Parathyroid adenoma (tissue), 2 donors: ENCODE measurements around the gene SNRPA1.

ENCODE experiments used
- H2AFZ ChIP-seq: fragments of 300-600 bp; sonication (generic); one replicate; pipeline ENCODE4 v1.7.0; 2017; ENCODE audit warnings: antibody characterized with exemption, mild to moderate bottlenecking
- H3K27ac ChIP-seq: fragments of 300-600 bp; sonication (generic); one replicate; pipeline ENCODE4 v1.7.0; 2017
- H3K27me3 ChIP-seq: fragments of 300-600 bp; sonication (generic); one replicate; pipeline ENCODE4 v1.7.0; 2017; ENCODE audit warnings: low read length; ENCODE audit not compliant: control insufficient read depth, insufficient read depth
- H3K36me3 ChIP-seq: fragments of 300-600 bp; sonication (generic); one replicate; pipeline ENCODE4 v1.7.0; 2017; ENCODE audit warnings: low read length; ENCODE audit not compliant: control insufficient read depth, insufficient read depth
- H3K4me1 ChIP-seq: fragments of 300-600 bp; sonication (generic); one replicate; pipeline ENCODE4 v1.7.0; 2017; ENCODE audit warnings: control low read depth
- H3K4me2 ChIP-seq: fragments of 300-600 bp; sonication (generic); one replicate; pipeline ENCODE4 v1.7.0; 2017; ENCODE audit warnings: low read length
- H3K4me3 ChIP-seq: fragments of 300-600 bp; sonication (generic); one replicate; pipeline ENCODE4 v1.7.0; 2017; ENCODE audit warnings: low read depth, low read length
- H3K79me2 ChIP-seq: fragments of 300-600 bp; sonication (generic); one replicate; pipeline ENCODE4 v1.7.0; 2017; ENCODE audit warnings: control low read depth
- H3K9ac ChIP-seq: fragments of 300-600 bp; sonication (generic); one replicate; pipeline ENCODE4 v1.7.0; 2017; ENCODE audit warnings: mild to moderate bottlenecking
- H3K9me3 ChIP-seq: fragments of 300-600 bp; sonication (generic); one replicate; pipeline ENCODE4 v1.7.0; 2017; ENCODE audit warnings: low read length; ENCODE audit not compliant: control insufficient read depth
- TF ChIP-seq, protein P1 (sequence below): fragments of 300-600 bp; sonication (generic); IDR thresholded peaks from one replicate; pipeline ENCODE4 v1.7.0; 2017; ENCODE audit warnings: antibody characterized with exemption, mild to moderate bottlenecking
- donor health status: primary hyperparathyroidism.

Gene SNRPA1

GRCh38 chr15:101326462-101327146 is 31.6 kb upstream of the SNRPA1 start:
- Histone ChIP-seq H2AFZ (no peak overlapping the region), H3K27me3 (no peaks in the 10 kb centered on the region), H3K9ac (no peak overlapping the region), H3K36me3 (no peaks in the 10 kb centered on the region), H3K27ac (no peak overlapping the region), H3K4me1 (no peaks in the 10 kb centered on the region), H3K9me3 (no peaks in the 10 kb centered on the region), H3K79me2 (no peaks in the 10 kb centered on the region), H3K4me3 (no peak overlapping the region), H3K4me2 (no peak overlapping the region)
- TF ChIP-seq, protein P1, sequence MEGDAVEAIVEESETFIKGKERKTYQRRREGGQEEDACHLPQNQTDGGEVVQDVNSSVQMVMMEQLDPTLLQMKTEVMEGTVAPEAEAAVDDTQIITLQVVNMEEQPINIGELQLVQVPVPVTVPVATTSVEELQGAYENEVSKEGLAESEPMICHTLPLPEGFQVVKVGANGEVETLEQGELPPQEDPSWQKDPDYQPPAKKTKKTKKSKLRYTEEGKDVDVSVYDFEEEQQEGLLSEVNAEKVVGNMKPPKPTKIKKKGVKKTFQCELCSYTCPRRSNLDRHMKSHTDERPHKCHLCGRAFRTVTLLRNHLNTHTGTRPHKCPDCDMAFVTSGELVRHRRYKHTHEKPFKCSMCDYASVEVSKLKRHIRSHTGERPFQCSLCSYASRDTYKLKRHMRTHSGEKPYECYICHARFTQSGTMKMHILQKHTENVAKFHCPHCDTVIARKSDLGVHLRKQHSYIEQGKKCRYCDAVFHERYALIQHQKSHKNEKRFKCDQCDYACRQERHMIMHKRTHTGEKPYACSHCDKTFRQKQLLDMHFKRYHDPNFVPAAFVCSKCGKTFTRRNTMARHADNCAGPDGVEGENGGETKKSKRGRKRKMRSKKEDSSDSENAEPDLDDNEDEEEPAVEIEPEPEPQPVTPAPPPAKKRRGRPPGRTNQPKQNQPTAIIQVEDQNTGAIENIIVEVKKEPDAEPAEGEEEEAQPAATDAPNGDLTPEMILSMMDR = no peak

DNA sequence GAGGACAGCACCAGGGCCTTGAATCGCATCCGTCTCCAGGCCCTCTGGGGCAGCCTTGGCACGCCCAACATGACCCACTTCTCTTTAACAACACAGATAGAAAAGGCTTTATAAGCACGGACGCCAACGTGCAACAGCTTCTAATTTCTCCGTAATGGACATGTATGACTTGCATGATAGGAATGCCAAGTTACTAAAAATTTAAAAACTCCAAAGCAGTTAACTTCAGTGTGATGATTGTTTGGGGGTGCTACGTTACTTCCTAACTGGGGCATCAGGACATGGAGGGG is 30.9 kb upstream of the SNRPA1 start:
- no peaks in the 10 kb centered on the region for H3K9me3 ChIP-seq
- TF ChIP-seq, protein P1 = no peak

DNA sequence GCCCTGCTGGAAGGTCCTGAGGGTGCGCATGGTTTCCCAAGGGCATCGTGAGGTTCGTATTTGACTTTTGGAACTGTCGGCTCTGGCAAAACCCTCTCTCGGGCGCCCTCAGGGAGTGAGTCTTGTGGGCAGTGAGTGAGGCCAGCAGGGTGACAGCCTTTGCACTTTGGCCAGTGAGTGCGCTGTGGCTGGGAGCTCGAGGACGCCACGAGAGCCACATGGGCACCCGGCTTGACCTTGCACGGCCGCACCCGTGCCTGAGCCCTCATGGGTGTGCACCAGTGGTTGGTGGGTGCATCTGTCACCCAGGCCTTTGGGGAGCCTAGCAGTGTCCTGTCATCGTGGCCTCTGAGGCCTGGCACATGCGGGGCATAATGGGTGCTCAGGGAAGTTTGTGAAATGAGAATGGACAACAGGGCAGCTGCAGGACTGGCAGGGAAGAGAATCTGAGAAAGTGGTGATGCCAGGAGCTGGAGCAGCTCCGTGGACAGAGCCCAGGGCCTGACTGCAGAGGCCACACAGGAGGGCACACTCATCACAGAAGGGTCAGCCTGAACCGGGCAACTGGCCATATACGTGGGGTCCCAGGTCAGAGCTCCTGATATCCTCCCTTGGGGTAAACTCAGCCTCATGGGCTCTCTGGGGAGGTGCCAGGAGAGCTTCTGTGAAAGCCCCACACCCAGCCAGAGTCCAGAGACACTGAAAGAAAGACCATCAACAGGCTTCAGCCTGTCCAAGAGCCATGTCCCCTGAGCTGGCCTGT is 30.4 kb upstream of the SNRPA1 start:
- Histone ChIP-seq H3K4me2 (no peak overlapping the region), H3K27me3 (no peaks in the 10 kb centered on the region), H2AFZ (no peak overlapping the region), H3K79me2 (no peaks in the 10 kb centered on the region), H3K27ac (no peak overlapping the region), H3K36me3 (no peaks in the 10 kb centered on the region), H3K9ac (no peak overlapping the region), H3K4me1 (no peaks in the 10 kb centered on the region), H3K9me3 (no peaks in the 10 kb centered on the region), H3K4me3 (no peak overlapping the region)
- TF ChIP-seq, protein P1 = no peak

More for the DNA sequence above, 30.9 kb upstream of the SNRPA1 start:
- Histone ChIP-seq H3K4me1 (no peaks in the 10 kb centered on the region), H2AFZ (no peak overlapping the region), H3K9ac (no peak overlapping the region), H3K27me3 (no peaks in the 10 kb centered on the region), H3K4me3 (no peak overlapping the region), H3K79me2 (no peaks in the 10 kb centered on the region), H3K27ac (no peak overlapping the region), H3K36me3 (no peaks in the 10 kb centered on the region), H3K4me2 (no peak overlapping the region)

GRCh38 chr15:101324524-101325177 is 29.6 kb upstream of the SNRPA1 start:
- H3K36me3 ChIP-seq = no peaks in the 10 kb centered on the region
- no peak overlapping the region for H3K4me2 ChIP-seq
- H2AFZ ChIP-seq = no peak overlapping the region
- no peak overlapping the region for H3K27ac ChIP-seq
- H3K79me2 ChIP-seq = no peaks in the 10 kb centered on the region
- TF ChIP-seq, protein P1 = no peak
- no peak overlapping the region for H3K4me3 ChIP-seq
- H3K4me1 ChIP-seq = no peaks in the 10 kb centered on the region
- H3K9ac ChIP-seq = no peak overlapping the region
- no peaks in the 10 kb centered on the region for H3K27me3 ChIP-seq
- no peaks in the 10 kb centered on the region for H3K9me3 ChIP-seq
